ENCODE data around the gene CNTD1.

- TF ChIP-seq, protein P1, sequence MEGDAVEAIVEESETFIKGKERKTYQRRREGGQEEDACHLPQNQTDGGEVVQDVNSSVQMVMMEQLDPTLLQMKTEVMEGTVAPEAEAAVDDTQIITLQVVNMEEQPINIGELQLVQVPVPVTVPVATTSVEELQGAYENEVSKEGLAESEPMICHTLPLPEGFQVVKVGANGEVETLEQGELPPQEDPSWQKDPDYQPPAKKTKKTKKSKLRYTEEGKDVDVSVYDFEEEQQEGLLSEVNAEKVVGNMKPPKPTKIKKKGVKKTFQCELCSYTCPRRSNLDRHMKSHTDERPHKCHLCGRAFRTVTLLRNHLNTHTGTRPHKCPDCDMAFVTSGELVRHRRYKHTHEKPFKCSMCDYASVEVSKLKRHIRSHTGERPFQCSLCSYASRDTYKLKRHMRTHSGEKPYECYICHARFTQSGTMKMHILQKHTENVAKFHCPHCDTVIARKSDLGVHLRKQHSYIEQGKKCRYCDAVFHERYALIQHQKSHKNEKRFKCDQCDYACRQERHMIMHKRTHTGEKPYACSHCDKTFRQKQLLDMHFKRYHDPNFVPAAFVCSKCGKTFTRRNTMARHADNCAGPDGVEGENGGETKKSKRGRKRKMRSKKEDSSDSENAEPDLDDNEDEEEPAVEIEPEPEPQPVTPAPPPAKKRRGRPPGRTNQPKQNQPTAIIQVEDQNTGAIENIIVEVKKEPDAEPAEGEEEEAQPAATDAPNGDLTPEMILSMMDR (IDR thresholded peaks at IDR 0.05; ENCODE audit: poor library complexity), result no peak
- TF ChIP-seq EZH2 (IDR thresholded peaks at IDR 0.05; ENCODE audit: borderline replicate concordance), result no peak
- no peak for TF ChIP-seq EZH2phosphoT487 (IDR thresholded peaks at IDR 0.05; ENCODE audit: low read depth, severe bottlenecking, unreplicated experiment)
These were observed 47.0 kb upstream of the CNTD1 start for GRCh38 chr17:42751628-42752027.

Data from hepatocyte (in vitro differentiated cells).